ENCODE measurements around the gene MYO1A. TPM values are rescaled to one million over a fixed set of nuclear protein-coding genes. Genes with fewer than 3 reads are reported as not detected.

The MYO1A gene
- total and polyA plus RNA-seq, 2 of the 13 experiments (the other 11 are each of a cell fraction or from before 2014, with no cell fraction given): 5.3 to 6.0 TPM

DNA sequence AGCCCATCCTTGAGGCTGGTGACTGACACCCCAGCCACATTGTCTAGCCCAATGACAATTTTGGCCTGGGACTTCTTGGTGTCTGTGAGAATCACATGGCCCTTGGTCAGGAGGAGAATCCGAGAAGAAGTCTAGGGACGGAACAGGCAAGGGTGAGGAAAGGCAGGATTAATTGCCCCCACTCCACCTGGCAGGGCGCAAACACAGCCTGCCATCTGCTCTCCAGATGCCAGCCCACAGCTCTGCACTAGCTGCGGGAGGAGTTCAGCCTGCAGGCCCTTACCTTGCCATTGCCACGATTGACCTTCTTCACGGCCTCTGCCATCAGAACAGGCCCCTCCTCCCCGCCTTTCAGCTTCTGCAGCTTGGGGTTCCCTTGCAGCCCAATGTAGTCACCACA lies 20.5 kb downstream of the MYO1A start:
- Histone ChIP-seq H3K79me2 (ENCODE audit: insufficient read depth, low read length) (no peaks in the 10 kb centered on the region), H3K9me3 (ENCODE audit: low read length) (no peaks in the 10 kb centered on the region), H3K27me3 (ENCODE audit: control insufficient read depth in 1 of 2, insufficient read depth in 2 of 2, low read length in 2 of 2) (no peaks in the 10 kb centered on the region), H3K9ac (ENCODE audit: insufficient read depth, low read depth, low read length) (no peak overlapping the region), H3K27ac (ENCODE audit: extremely low read length, insufficient read depth, low read length) (no peak overlapping the region), H2AFZ (ENCODE audit: low read length) (no peak overlapping the region), H3K36me3 (replicated peaks in 1 of 2; ENCODE audit: control insufficient read depth in 1 of 2, insufficient read depth in 2 of 2, low read length in 2 of 2) (no peaks in the 10 kb centered on the region), H3K4me2 (ENCODE audit: low read depth, low read length) (no peak overlapping the region), H3K4me3 (replicated peaks in 1 of 3; ENCODE audit: insufficient read depth in 1 of 3, low read depth in 2 of 3, low read length in 3 of 3) (no peak overlapping the region), H3K4me1 (ENCODE audit: insufficient read depth, low read length) (peaks cover 11% of the 10 kb centered on the region), H4K20me1 (ENCODE audit: insufficient read depth, low read length) (no peaks in the 10 kb centered on the region)
- no peak for TF ChIP-seq ZNF619 (CRISPR knock-in tag; IDR thresholded peaks at IDR 0.05)
- DNase-seq (ENCODE audit: low spot score) (no peak), FAIRE-seq (no peak), ATAC-seq (no peak)
- POLR2A ChIA-PET: interaction anchor here (0.7 kb wide), 1 partner anchor 256 kb away, joined by 3 read pairs; no protein-coding TSS in a partner anchor
- in situ Hi-C loops (cut with HindIII; ENCODE audit: extremely low pct_ligation_motif_present, low pct_unique_long_range_greater_than_20kb): no loop called here
- 95% methylated on average over 6 of the region's 7 CpGs for WGBS (ENCODE audit: low lambda C conversion rate)
- CTCF ChIA-PET (ENCODE audit: low intra/inter-chr PET ratio, low total read pairs): no interaction called here
- BruUV-seq (replicated peaks): no TSS peak
- intact Hi-C loops (cut with micrococcal nuclease; ENCODE audit: unreplicated experiment): no loop called here

DNA sequence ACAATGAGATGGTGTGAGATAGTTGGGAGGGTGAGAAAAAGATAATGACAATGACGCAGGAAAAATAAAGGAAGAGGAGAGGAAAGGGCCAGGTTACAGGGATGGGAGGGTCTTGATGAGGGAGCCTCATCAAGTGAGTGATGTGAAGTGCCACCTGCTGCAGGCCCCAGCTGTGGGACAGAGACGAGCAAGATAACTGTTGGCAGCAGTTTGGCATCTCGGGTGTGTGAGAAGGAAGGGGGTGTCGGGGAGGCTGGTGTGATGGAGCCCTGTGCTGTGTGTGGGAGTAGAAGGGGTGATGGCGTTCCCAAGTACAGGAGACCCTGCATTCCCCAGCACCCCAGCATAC lies 22.1 kb downstream of the MYO1A start:
- H3K4me1 ChIP-seq (ENCODE audit: insufficient read depth, low read length): peaks cover 11% of the 10 kb centered on the region
- H3K36me3 ChIP-seq (replicated peaks in 1 of 2; ENCODE audit: control insufficient read depth in 1 of 2, insufficient read depth in 2 of 2, low read length in 2 of 2): no peaks in the 10 kb centered on the region
- no peak overlapping the region for H3K4me2 ChIP-seq (ENCODE audit: low read depth, low read length)
- H3K9me3 ChIP-seq (ENCODE audit: low read length): no peaks in the 10 kb centered on the region
- FAIRE-seq (no peak), ATAC-seq (no peak), DNase-seq (ENCODE audit: low spot score) (no peak)
- no peak overlapping the region for H3K9ac ChIP-seq (ENCODE audit: insufficient read depth, low read depth, low read length)
- intact Hi-C loops (cut with micrococcal nuclease; ENCODE audit: unreplicated experiment) (no loop called here), in situ Hi-C loops (cut with HindIII; ENCODE audit: extremely low pct_ligation_motif_present, low pct_unique_long_range_greater_than_20kb) (no loop called here)
- no peaks in the 10 kb centered on the region for H4K20me1 ChIP-seq (ENCODE audit: insufficient read depth, low read length)
- BruUV-seq (replicated peaks): no TSS peak
- no peak overlapping the region for H3K27ac ChIP-seq (ENCODE audit: extremely low read length, insufficient read depth, low read length)
- no peaks in the 10 kb centered on the region for H3K27me3 ChIP-seq (ENCODE audit: control insufficient read depth in 1 of 2, insufficient read depth in 2 of 2, low read length in 2 of 2)
- H3K4me3 ChIP-seq (replicated peaks in 1 of 3; ENCODE audit: insufficient read depth in 1 of 3, low read depth in 2 of 3, low read length in 3 of 3): no peak overlapping the region
- no peak overlapping the region for H2AFZ ChIP-seq (ENCODE audit: low read length)
- ChIA-PET CTCF (ENCODE audit: low intra/inter-chr PET ratio, low total read pairs) (no interaction called here), POLR2A (interaction anchor here (0.6 to 1.3 kb wide), 2 partner anchors 9 to 186 kb away, joined by 3 to 4 read pairs; no protein-coding TSS in a partner anchor)
- no peaks in the 10 kb centered on the region for H3K79me2 ChIP-seq (ENCODE audit: insufficient read depth, low read length)
- WGBS (ENCODE audit: low lambda C conversion rate): 94% methylated on average over 5 of the region's 5 CpGs
- TF ChIP-seq, protein P1, sequence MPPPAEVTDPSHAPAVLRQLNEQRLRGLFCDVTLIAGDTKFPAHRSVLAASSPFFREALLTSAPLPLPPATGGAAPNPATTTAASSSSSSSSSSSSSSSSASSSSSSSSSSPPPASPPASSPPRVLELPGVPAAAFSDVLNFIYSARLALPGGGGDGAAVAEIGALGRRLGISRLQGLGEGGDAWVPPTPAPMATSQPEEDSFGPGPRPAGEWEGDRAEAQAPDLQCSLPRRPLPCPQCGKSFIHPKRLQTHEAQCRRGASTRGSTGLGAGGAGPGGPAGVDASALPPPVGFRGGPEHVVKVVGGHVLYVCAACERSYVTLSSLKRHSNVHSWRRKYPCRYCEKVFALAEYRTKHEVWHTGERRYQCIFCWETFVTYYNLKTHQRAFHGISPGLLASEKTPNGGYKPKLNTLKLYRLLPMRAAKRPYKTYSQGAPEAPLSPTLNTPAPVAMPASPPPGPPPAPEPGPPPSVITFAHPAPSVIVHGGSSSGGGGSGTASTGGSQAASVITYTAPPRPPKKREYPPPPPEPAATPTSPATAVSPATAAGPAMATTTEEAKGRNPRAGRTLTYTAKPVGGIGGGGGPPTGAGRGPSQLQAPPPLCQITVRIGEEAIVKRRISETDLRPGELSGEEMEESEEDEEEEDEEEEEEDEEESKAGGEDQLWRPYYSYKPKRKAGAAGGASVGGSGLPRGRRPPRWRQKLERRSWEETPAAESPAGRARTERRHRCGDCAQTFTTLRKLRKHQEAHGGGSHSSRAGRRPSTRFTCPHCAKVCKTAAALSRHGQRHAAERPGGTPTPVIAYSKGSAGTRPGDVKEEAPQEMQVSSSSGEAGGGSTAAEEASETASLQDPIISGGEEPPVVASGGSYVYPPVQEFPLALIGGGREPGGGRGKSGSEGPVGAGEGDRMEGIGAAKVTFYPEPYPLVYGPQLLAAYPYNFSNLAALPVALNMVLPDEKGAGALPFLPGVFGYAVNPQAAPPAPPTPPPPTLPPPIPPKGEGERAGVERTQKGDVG (CRISPR knock-in tag; IDR thresholded peaks at IDR 0.05; ENCODE audit: borderline replicate concordance): no peak
- TF ChIP-seq GATA4 (IDR thresholded peaks at IDR 0.05; ENCODE audit: borderline replicate concordance, low read depth): no peak
- TF ChIP-seq, protein P2, sequence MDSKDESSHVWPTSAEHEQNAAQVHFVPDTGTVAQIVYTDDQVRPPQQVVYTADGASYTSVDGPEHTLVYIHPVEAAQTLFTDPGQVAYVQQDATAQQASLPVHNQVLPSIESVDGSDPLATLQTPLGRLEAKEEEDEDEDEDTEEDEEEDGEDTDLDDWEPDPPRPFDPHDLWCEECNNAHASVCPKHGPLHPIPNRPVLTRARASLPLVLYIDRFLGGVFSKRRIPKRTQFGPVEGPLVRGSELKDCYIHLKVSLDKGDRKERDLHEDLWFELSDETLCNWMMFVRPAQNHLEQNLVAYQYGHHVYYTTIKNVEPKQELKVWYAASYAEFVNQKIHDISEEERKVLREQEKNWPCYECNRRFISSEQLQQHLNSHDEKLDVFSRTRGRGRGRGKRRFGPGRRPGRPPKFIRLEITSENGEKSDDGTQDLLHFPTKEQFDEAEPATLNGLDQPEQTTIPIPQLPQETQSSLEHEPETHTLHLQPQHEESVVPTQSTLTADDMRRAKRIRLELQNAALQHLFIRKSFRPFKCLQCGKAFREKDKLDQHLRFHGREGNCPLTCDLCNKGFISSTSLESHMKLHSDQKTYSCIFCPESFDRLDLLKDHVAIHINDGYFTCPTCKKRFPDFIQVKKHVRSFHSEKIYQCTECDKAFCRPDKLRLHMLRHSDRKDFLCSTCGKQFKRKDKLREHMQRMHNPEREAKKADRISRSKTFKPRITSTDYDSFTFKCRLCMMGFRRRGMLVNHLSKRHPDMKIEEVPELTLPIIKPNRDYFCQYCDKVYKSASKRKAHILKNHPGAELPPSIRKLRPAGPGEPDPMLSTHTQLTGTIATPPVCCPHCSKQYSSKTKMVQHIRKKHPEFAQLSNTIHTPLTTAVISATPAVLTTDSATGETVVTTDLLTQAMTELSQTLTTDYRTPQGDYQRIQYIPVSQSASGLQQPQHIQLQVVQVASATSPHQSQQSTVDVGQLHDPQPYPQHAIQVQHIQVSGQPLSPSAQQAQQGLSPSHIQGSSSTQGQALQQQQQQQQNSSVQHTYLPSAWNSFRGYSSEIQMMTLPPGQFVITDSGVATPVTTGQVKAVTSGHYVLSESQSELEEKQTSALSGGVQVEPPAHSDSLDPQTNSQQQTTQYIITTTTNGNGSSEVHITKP (CRISPR knock-in tag; IDR thresholded peaks at IDR 0.05; ENCODE audit: low read depth): no peak
- no peak for TF ChIP-seq PHF8 (CRISPR knock-in tag; IDR thresholded peaks at IDR 0.05)
- TF ChIP-seq ZNF350 (CRISPR knock-in tag; IDR thresholded peaks at IDR 0.05; ENCODE audit: borderline replicate concordance, low read depth): no peak
- no peak for TF ChIP-seq ZNF614 (CRISPR knock-in tag; IDR thresholded peaks at IDR 0.05; ENCODE audit: borderline replicate concordance)
- no peak for TF ChIP-seq MTF1 (CRISPR knock-in tag; IDR thresholded peaks at IDR 0.05)
- TF ChIP-seq, protein P3, sequence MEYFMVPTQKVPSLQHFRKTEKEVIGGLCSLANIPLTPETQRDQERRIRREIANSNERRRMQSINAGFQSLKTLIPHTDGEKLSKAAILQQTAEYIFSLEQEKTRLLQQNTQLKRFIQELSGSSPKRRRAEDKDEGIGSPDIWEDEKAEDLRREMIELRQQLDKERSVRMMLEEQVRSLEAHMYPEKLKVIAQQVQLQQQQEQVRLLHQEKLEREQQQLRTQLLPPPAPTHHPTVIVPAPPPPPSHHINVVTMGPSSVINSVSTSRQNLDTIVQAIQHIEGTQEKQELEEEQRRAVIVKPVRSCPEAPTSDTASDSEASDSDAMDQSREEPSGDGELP (IDR thresholded peaks at IDR 0.05; ENCODE audit: borderline replicate concordance, low read depth): no peak
- no peak for TF ChIP-seq HHEX (CRISPR knock-in tag; IDR thresholded peaks at IDR 0.05)
- TF ChIP-seq NR3C1 (CRISPR knock-in tag; IDR thresholded peaks at IDR 0.05): no peak

Data from HepG2 (cell line).